WTC11 (cell line): ENCODE results near the gene CORO6. TPM values are rescaled to one million over a fixed set of nuclear protein-coding genes. Genes with fewer than 3 reads are reported as not detected.
A peak's percentile ranks its signal among the peaks of the same experiment; 100 is the strongest.

Source experiments
- ATAC-seq: fragments of 200-7000 bp; cut with Tn5 transposase; 2 replicates; pipeline ENCODE4 v1.10.0; 2021; ENCODE audit warnings: mild to moderate bottlenecking, moderate library complexity
- CTCF ChIA-PET: fragments of 300-600 bp; sonication (Branson Sonifier 250); formaldehyde crosslinking; loops from one replicate; lab custom pipeline; 2021; ENCODE audit warnings: antibody characterized with exemption; lab: Charles Lee
- POLR2A ChIA-PET: fragments of 350-600 bp; sonication (Branson Sonifier 250); formaldehyde crosslinking; loops from one replicate; lab custom pipeline; 2021; ENCODE audit warnings: antibody characterized with exemption; lab: Charles Lee
- DNase-seq: peaks from one replicate; pipeline ENCODE4 v3.0.0; 2021; ENCODE audit warnings: low spot score
- H3K27ac Mint-ChIP-seq: 2 replicates; pipeline ENCODE4 v1.8.0; 2021; ENCODE audit warnings: mixed read lengths
- H3K27me3 Mint-ChIP-seq: 2 replicates; pipeline ENCODE4 v1.8.0; 2021; ENCODE audit warnings: low read depth, mild to moderate bottlenecking, moderate library complexity, mixed read lengths
- H3K36me3 Mint-ChIP-seq: 2 replicates; pipeline ENCODE4 v1.8.0; 2021; ENCODE audit warnings: mixed read lengths
- H3K4me1 Mint-ChIP-seq: 2 replicates; pipeline ENCODE4 v1.8.0; 2022; ENCODE audit warnings: mixed read lengths
- H3K4me3 Mint-ChIP-seq: 2 replicates; pipeline ENCODE4 v1.8.0; 2021; ENCODE audit warnings: mild to moderate bottlenecking, moderate library complexity, mixed read lengths
- H3K9me3 Mint-ChIP-seq: 2 replicates; pipeline ENCODE4 v1.8.0; 2021; ENCODE audit warnings: mixed read lengths
- CBFB ChIP-seq: sonication (generic); formaldehyde crosslinking; IDR thresholded peaks from 2 replicates; pipeline ENCODE4 v1.8.1; 2022; ENCODE audit warnings: mild to moderate bottlenecking, low read depth, missing genetic modification reagents
- CREM ChIP-seq: sonication (generic); formaldehyde crosslinking; IDR thresholded peaks from 2 replicates; pipeline ENCODE4 v1.8.1; 2022; ENCODE audit warnings: mild to moderate bottlenecking, missing genetic modification reagents, moderate library complexity
- E2F5 ChIP-seq: sonication (generic); formaldehyde crosslinking; IDR thresholded peaks from 2 replicates; pipeline ENCODE4 v1.8.1; 2022; ENCODE audit warnings: mild to moderate bottlenecking, moderate library complexity, missing genetic modification reagents
- ESRRA ChIP-seq: sonication (generic); formaldehyde crosslinking; IDR thresholded peaks from 2 replicates; pipeline ENCODE4 v1.8.1; 2022; ENCODE audit warnings: mild to moderate bottlenecking, missing genetic modification reagents, borderline replicate concordance
- FOXJ3 ChIP-seq: sonication (generic); formaldehyde crosslinking; IDR thresholded peaks from 2 replicates; pipeline ENCODE4 v1.9.0; 2021; ENCODE audit warnings: missing genetic modification reagents, mild to moderate bottlenecking, borderline replicate concordance
- GRHL2 ChIP-seq: fragments of 250-450 bp; sonication (Bioruptor Pico); IDR thresholded peaks from 2 replicates; pipeline ENCODE4 v1.8.0; 2022; ENCODE audit warnings: mild to moderate bottlenecking, moderate library complexity; ENCODE audit not compliant: insufficient replicate concordance, severe bottlenecking
- RORB ChIP-seq: fragments of 250-450 bp; sonication (Bioruptor Pico); IDR thresholded peaks from 2 replicates; pipeline ENCODE4 v1.9.0; 2021; ENCODE audit warnings: mild to moderate bottlenecking
- SMAD4 ChIP-seq: sonication (generic); formaldehyde crosslinking; IDR thresholded peaks from 2 replicates; pipeline ENCODE4 v1.8.0; 2022; ENCODE audit warnings: mild to moderate bottlenecking, missing genetic modification reagents
- ZNF425 ChIP-seq: fragments of 250-450 bp; sonication (Bioruptor Pico); conservative IDR thresholded peaks from 2 replicates; pipeline ENCODE4 v1.9.0; 2021; ENCODE audit warnings: mild to moderate bottlenecking
- total RNA-seq: library from RNA; stranded (reverse); gene quantifications from 3 replicates; pipeline ENCODE4 v1.2.3, GENCODE V29; 2021
- TF ChIP-seq, protein P1 (sequence below): sonication (generic); formaldehyde crosslinking; IDR thresholded peaks from 2 replicates; pipeline ENCODE4 v1.8.0; 2022; ENCODE audit warnings: mild to moderate bottlenecking, missing genetic modification reagents
- TF ChIP-seq, protein P2 (sequence below): sonication (generic); formaldehyde crosslinking; IDR thresholded peaks from 2 replicates; pipeline ENCODE4 v1.8.1; 2023; ENCODE audit warnings: mild to moderate bottlenecking, missing genetic modification reagents
- TF ChIP-seq, protein P3 (sequence below): sonication (generic); formaldehyde crosslinking; IDR thresholded peaks from 2 replicates; pipeline ENCODE4 v1.8.1; 2023; ENCODE audit warnings: mild to moderate bottlenecking, moderate library complexity, missing genetic modification reagents
- TF ChIP-seq, protein P4 (sequence below): fragments of 250-450 bp; sonication (Bioruptor Pico); IDR thresholded peaks from 2 replicates; pipeline ENCODE4 v1.9.0; 2021; ENCODE audit warnings: mild to moderate bottlenecking, borderline replicate concordance
- TF ChIP-seq, protein P5 (sequence below): sonication (generic); formaldehyde crosslinking; IDR thresholded peaks from 2 replicates; pipeline ENCODE4 v1.8.0; 2022; ENCODE audit warnings: mild to moderate bottlenecking, missing genetic modification reagents

CORO6 gene
- total RNA-seq, 1 experiment from 2014 or later = 8.9 TPM

DNA sequence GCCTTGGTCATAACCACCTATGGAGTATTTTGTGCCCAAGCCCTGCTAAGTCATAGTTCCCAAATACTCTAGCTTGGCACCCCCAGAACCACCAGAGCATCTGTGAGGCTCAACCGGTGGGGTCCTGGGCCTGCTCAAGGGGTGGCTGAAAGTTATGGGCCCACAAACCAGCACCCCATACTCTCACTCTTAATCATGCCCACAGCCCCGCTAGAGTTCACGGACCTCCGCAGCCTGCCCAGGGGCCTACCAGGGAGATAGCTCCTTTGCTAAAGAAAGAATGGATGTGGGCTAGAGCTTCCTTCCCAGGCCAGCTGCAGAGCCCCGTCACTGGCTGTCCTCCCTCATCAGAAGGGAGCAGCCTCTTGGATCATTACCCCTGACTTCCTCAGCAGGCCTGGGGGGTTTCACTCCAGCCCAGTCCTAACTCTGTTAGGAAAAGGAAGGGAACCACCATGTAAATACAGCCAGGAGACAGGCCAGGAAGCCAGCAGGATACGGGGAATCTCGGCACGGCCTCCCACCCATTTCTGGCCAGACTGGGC lies 34.6 kb downstream of the CORO6 start:
- CTCF ChIA-PET = interaction anchor here (0.6 to 1.9 kb wide), 12 partner anchors 9 to 443 kb away, joined by 3 to 25 read pairs (median 4); partner anchors contain the start of genes ABHD15 and TP53I13
- peaks cover 57% of the 10 kb centered on the region for H3K4me1 Mint-ChIP-seq

More for the DNA sequence above, 34.6 kb downstream of the CORO6 start:
- H3K27me3 Mint-ChIP-seq = peaks cover 4% of the 10 kb centered on the region; the same call in 1 of the 2 replicates
- peaks cover 7% of the 10 kb centered on the region; the same call in 1 of the 2 replicates for H3K36me3 Mint-ChIP-seq
- no peaks in the 10 kb centered on the region for H3K9me3 Mint-ChIP-seq
- peak overlapping the region; percentile 79 for H3K4me3 Mint-ChIP-seq
- DNase-seq (no peak), ATAC-seq (no peak)
- TF ChIP-seq SMAD4 (CRISPR knock-in tag) (no peak), CBFB (no peak), FOXJ3 (CRISPR knock-in tag) (no peak), ESRRA (CRISPR knock-in tag) (no peak), GRHL2 (CRISPR knock-in tag) (no peak), E2F5 (no peak), ZNF425 (CRISPR knock-in tag) (no peak), RORB (CRISPR knock-in tag) (no peak), CREM (CRISPR knock-in tag) (no peak)
- TF ChIP-seq, protein P1, sequence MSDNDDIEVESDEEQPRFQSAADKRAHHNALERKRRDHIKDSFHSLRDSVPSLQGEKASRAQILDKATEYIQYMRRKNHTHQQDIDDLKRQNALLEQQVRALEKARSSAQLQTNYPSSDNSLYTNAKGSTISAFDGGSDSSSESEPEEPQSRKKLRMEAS (CRISPR knock-in tag) = no peak
- TF ChIP-seq, protein P2, sequence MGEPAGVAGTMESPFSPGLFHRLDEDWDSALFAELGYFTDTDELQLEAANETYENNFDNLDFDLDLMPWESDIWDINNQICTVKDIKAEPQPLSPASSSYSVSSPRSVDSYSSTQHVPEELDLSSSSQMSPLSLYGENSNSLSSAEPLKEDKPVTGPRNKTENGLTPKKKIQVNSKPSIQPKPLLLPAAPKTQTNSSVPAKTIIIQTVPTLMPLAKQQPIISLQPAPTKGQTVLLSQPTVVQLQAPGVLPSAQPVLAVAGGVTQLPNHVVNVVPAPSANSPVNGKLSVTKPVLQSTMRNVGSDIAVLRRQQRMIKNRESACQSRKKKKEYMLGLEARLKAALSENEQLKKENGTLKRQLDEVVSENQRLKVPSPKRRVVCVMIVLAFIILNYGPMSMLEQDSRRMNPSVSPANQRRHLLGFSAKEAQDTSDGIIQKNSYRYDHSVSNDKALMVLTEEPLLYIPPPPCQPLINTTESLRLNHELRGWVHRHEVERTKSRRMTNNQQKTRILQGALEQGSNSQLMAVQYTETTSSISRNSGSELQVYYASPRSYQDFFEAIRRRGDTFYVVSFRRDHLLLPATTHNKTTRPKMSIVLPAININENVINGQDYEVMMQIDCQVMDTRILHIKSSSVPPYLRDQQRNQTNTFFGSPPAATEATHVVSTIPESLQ (CRISPR knock-in tag) = no peak
- TF ChIP-seq, protein P3, sequence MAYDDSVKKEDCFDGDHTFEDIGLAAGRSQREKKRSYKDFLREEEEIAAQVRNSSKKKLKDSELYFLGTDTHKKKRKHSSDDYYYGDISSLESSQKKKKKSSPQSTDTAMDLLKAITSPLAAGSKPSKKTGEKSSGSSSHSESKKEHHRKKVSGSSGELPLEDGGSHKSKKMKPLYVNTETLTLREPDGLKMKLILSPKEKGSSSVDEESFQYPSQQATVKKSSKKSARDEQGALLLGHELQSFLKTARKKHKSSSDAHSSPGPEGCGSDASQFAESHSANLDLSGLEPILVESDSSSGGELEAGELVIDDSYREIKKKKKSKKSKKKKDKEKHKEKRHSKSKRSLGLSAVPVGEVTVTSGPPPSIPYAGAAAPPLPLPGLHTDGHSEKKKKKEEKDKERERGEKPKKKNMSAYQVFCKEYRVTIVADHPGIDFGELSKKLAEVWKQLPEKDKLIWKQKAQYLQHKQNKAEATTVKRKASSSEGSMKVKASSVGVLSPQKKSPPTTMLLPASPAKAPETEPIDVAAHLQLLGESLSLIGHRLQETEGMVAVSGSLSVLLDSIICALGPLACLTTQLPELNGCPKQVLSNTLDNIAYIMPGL (CRISPR knock-in tag) = no peak
- TF ChIP-seq, protein P4, sequence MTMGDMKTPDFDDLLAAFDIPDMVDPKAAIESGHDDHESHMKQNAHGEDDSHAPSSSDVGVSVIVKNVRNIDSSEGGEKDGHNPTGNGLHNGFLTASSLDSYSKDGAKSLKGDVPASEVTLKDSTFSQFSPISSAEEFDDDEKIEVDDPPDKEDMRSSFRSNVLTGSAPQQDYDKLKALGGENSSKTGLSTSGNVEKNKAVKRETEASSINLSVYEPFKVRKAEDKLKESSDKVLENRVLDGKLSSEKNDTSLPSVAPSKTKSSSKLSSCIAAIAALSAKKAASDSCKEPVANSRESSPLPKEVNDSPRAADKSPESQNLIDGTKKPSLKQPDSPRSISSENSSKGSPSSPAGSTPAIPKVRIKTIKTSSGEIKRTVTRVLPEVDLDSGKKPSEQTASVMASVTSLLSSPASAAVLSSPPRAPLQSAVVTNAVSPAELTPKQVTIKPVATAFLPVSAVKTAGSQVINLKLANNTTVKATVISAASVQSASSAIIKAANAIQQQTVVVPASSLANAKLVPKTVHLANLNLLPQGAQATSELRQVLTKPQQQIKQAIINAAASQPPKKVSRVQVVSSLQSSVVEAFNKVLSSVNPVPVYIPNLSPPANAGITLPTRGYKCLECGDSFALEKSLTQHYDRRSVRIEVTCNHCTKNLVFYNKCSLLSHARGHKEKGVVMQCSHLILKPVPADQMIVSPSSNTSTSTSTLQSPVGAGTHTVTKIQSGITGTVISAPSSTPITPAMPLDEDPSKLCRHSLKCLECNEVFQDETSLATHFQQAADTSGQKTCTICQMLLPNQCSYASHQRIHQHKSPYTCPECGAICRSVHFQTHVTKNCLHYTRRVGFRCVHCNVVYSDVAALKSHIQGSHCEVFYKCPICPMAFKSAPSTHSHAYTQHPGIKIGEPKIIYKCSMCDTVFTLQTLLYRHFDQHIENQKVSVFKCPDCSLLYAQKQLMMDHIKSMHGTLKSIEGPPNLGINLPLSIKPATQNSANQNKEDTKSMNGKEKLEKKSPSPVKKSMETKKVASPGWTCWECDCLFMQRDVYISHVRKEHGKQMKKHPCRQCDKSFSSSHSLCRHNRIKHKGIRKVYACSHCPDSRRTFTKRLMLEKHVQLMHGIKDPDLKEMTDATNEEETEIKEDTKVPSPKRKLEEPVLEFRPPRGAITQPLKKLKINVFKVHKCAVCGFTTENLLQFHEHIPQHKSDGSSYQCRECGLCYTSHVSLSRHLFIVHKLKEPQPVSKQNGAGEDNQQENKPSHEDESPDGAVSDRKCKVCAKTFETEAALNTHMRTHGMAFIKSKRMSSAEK (CRISPR knock-in tag) = no peak
- TF ChIP-seq, protein P5, sequence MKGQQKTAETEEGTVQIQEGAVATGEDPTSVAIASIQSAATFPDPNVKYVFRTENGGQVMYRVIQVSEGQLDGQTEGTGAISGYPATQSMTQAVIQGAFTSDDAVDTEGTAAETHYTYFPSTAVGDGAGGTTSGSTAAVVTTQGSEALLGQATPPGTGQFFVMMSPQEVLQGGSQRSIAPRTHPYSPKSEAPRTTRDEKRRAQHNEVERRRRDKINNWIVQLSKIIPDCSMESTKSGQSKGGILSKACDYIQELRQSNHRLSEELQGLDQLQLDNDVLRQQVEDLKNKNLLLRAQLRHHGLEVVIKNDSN (CRISPR knock-in tag) = no peak
- POLR2A ChIA-PET = no interaction called here
- no peak overlapping the region for H3K27ac Mint-ChIP-seq
